ENCODE measurements around the gene PICALM. TPM values are rescaled to one million over a fixed set of nuclear protein-coding genes. Genes with fewer than 3 reads are reported as not detected.
"Not testable (repeated sequence)": the region's sequence is repeated elsewhere in the genome, so short reads cannot be mapped to it uniquely, and the experiment has no call there.

The PICALM gene
- polyA plus RNA-seq, 3 donors = 62.4 to 241 (median 81.0) TPM

- peak overlapping the region in 1 of 7 donors; percentile 10 for H3K27ac Mint-ChIP-seq
- Histone ChIP-seq H3K27me3 (ENCODE audit: control insufficient read depth in 2 of 2, insufficient read depth in 2 of 2, low read length in 2 of 2) (no peaks in the 10 kb centered on the region), H2AFZ (ENCODE audit: insufficient read depth, low read depth, low read length, poor library complexity, severe bottlenecking) (no peak overlapping the region), H3K36me3 (replicated peaks in 1 of 2; ENCODE audit: control insufficient read depth in 1 of 2, insufficient read depth in 2 of 2, low read length in 2 of 2) (no peaks in the 10 kb centered on the region), H4K20me1 (ENCODE audit: insufficient read depth, low read length) (no peaks in the 10 kb centered on the region), H3K4me3 (replicated peaks in 1 of 3; ENCODE audit: low read depth in 2 of 3, low read length in 3 of 3) (no peak overlapping the region), H3K4me1 (ENCODE audit: control insufficient read depth in 1 of 2, insufficient read depth in 2 of 2, low read length in 2 of 2) (no peaks in the 10 kb centered on the region), H3K79me2 (ENCODE audit: insufficient read depth, low read length) (no peaks in the 10 kb centered on the region), H3K4me2 (replicated peaks; ENCODE audit: extremely low read depth, low read length, poor library complexity, severe bottlenecking) (no peak overlapping the region), H3K9me3 (replicated peaks in 1 of 2; ENCODE audit: control insufficient read depth in 1 of 2, insufficient read depth in 1 of 2, low read length in 2 of 2) (no peaks in the 10 kb centered on the region), H3K27ac (ENCODE audit: low read depth in 1 of 2, low read length in 2 of 2) (no peak overlapping the region), H3K9ac (ENCODE audit: insufficient read depth, low read length, poor library complexity, severe bottlenecking) (no peak overlapping the region)
- peaks cover 0 to 2% (median 0%) of the 10 kb centered on the region in 7 donors for H3K9me3 Mint-ChIP-seq
- DNase-seq = no peak
- intact Hi-C loops (cut with micrococcal nuclease) = no loop called here
- no peak overlapping the region for H3K4me3 Mint-ChIP-seq
- H3K4me1 Mint-ChIP-seq = peaks cover 2% of the 10 kb centered on the region
- H3K36me3 Mint-ChIP-seq = no peaks in the 10 kb centered on the region
- TF ChIP-seq CTCF (IDR thresholded peaks at IDR 0.05) = no peak
- H3K27me3 Mint-ChIP-seq (ENCODE audit: low read depth in 3 of 3) = peaks cover 0 to 3% (median 1%) of the 10 kb centered on the region in 3 donors
- no CpG with 5 or more reads among the region's 1 CpG for WGBS (ENCODE audit: insufficient coverage)
These were observed 22.2 kb upstream of the PICALM start for GRCh38 chr11:86091086-86091485.

GRCh38 chr11:86089659-86090058 is 20.8 kb upstream of the PICALM start:
- H3K4me2 ChIP-seq (replicated peaks; ENCODE audit: extremely low read depth, low read length, poor library complexity, severe bottlenecking) = no peak overlapping the region
- 100% methylated on average over 1 of the region's 1 CpG for WGBS (ENCODE audit: insufficient coverage)
- H3K9ac ChIP-seq (ENCODE audit: insufficient read depth, low read length, poor library complexity, severe bottlenecking) = no peak overlapping the region
- Mint-ChIP-seq H3K27ac (no peak overlapping the region), H3K36me3 (no peaks in the 10 kb centered on the region), H3K4me1 (peaks cover 2% of the 10 kb centered on the region), H3K4me3 (no peak overlapping the region), H3K27me3 (ENCODE audit: low read depth in 3 of 3) (peaks cover 0 to 5% (median 1%) of the 10 kb centered on the region in 3 donors), H3K9me3 (peaks cover 0 to 2% (median 0%) of the 10 kb centered on the region in 7 donors)
- no peaks in the 10 kb centered on the region for H4K20me1 ChIP-seq (ENCODE audit: insufficient read depth, low read length)
- H3K4me1 ChIP-seq (ENCODE audit: control insufficient read depth in 1 of 2, insufficient read depth in 2 of 2, low read length in 2 of 2) = no peaks in the 10 kb centered on the region
- H3K79me2 ChIP-seq (ENCODE audit: insufficient read depth, low read length) = no peaks in the 10 kb centered on the region
- TF ChIP-seq CTCF (IDR thresholded peaks at IDR 0.05) = no peak
- no peak overlapping the region for H3K27ac ChIP-seq (ENCODE audit: low read depth in 1 of 2, low read length in 2 of 2)
- no peaks in the 10 kb centered on the region for H3K27me3 ChIP-seq (ENCODE audit: control insufficient read depth in 2 of 2, insufficient read depth in 2 of 2, low read length in 2 of 2)
- intact Hi-C loops (cut with micrococcal nuclease) = no loop called here
- H3K9me3 ChIP-seq (replicated peaks in 1 of 2; ENCODE audit: control insufficient read depth in 1 of 2, insufficient read depth in 1 of 2, low read length in 2 of 2) = no peaks in the 10 kb centered on the region
- DNase-seq = no peak
- no peak overlapping the region for H3K4me3 ChIP-seq (replicated peaks in 1 of 3; ENCODE audit: low read depth in 2 of 3, low read length in 3 of 3)
- no peaks in the 10 kb centered on the region for H3K36me3 ChIP-seq (replicated peaks in 1 of 2; ENCODE audit: control insufficient read depth in 1 of 2, insufficient read depth in 2 of 2, low read length in 2 of 2)
- no peak overlapping the region for H2AFZ ChIP-seq (ENCODE audit: insufficient read depth, low read depth, low read length, poor library complexity, severe bottlenecking)

GRCh38 chr11:86087688-86088087 is 18.8 kb upstream of the PICALM start:
- H3K9me3 ChIP-seq (replicated peaks in 1 of 2; ENCODE audit: control insufficient read depth in 1 of 2, insufficient read depth in 1 of 2, low read length in 2 of 2); H3K36me3 ChIP-seq (replicated peaks in 1 of 2; ENCODE audit: control insufficient read depth in 1 of 2, insufficient read depth in 2 of 2, low read length in 2 of 2); H3K4me3 ChIP-seq (replicated peaks in 1 of 3; ENCODE audit: low read depth in 2 of 3, low read length in 3 of 3); H3K79me2 ChIP-seq (ENCODE audit: insufficient read depth, low read length); H4K20me1 ChIP-seq (ENCODE audit: insufficient read depth, low read length); DNase-seq; H3K27ac ChIP-seq (ENCODE audit: low read depth in 1 of 2, low read length in 2 of 2); H3K36me3 Mint-ChIP-seq; H3K27ac Mint-ChIP-seq; H3K9ac ChIP-seq (ENCODE audit: insufficient read depth, low read length, poor library complexity, severe bottlenecking); H3K4me1 ChIP-seq (ENCODE audit: control insufficient read depth in 1 of 2, insufficient read depth in 2 of 2, low read length in 2 of 2); H2AFZ ChIP-seq (ENCODE audit: insufficient read depth, low read depth, low read length, poor library complexity, severe bottlenecking); H3K27me3 ChIP-seq (ENCODE audit: control insufficient read depth in 2 of 2, insufficient read depth in 2 of 2, low read length in 2 of 2); H3K4me1 Mint-ChIP-seq; intact Hi-C loops (cut with micrococcal nuclease); H3K9me3 Mint-ChIP-seq; H3K27me3 Mint-ChIP-seq (ENCODE audit: low read depth in 3 of 3); H3K4me2 ChIP-seq (replicated peaks; ENCODE audit: extremely low read depth, low read length, poor library complexity, severe bottlenecking); H3K4me3 Mint-ChIP-seq: not testable (repeated sequence)
- WGBS (ENCODE audit: insufficient coverage) = no CpG with 5 or more reads among the region's 2 CpGs
